GM19372 (cell line): ENCODE data around the gene GABBR2.

Source experiments
- ATAC-seq: cut with Tn5 transposase; IDR thresholded peaks from one replicate; pipeline ENCODE4 v1.9.1; 2021; ENCODE audit warnings: mild to moderate bottlenecking, low read depth, moderate library complexity; ENCODE audit not compliant: unreplicated experiment

Gene GABBR2

DNA sequence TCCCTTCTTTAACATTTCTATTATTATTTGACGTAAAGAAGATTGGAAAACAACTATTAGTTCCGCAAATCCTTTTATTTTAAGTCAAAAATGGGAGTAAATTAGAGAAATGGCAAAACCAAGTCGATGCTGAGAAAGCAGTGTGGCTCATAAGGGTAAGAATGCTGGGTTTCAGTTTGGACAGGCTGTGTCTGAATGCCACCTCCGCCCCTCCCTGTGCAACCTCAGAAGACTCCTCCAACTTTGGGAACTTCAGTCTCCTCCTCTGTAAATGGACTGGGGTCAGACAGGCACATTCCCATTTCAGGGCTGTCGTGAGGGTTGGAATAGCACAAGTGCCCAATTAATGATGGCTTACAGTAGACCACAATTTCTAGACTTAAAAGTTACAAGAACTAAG, 154.0 kb downstream of the GABBR2 start:
- ATAC-seq, result no peak

DNA sequence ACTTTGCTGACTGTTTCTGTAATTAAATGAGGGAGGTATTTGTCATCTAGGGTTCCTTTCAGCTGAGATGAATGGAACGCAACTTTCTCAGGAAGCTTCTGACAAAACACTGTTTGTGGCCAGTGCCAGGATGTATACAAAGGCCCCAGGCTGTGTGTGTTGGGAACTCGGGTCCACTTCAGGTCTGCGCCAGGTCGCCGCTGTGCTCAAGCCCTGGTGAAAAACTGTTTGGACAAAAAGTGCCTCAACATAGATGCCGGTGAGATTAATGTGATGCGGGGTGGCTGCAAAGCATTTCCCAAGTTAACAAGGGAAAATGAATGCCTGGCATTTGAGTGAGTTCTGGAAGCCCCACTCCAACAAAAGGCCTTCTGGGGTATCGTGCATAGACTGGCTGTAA, 156.4 kb downstream of the GABBR2 start:
- no peak for ATAC-seq

DNA sequence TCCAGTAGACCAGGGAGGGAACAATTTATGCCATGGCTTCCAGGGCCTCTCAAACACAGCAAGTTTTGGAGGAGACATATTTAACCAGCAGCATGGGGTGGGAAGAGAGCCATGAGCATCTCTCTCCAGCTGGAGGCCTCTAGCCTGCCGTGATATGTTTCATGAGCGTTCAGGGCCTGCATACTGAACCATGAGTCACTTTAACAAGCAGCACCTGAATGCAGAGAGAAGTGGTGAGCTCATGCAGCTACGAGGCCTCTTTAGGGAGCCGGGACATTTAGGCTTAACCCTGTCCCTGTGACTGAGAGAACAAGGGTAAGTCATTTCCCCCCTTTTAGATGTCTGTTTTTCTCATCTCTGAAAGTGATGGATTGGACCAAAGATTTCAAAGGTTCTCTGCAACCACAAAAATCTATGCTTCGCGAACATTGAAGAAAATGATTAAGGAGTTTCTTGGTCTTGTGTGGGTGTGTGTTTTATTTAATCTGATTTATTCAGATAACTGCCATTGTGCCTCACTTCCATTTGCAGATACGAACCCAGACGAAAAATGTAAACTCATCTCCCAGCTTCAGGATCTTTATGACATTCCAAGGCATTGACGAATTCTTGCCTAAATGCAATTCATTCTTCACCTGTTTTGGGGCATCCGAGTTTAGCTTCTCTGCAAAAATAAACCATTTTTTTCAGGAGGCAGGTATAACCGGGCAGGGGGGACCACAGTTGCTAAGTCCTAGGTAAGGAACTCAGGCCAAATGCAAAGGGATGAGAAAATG, 157.0 kb downstream of the GABBR2 start:
- no peak for ATAC-seq

DNA sequence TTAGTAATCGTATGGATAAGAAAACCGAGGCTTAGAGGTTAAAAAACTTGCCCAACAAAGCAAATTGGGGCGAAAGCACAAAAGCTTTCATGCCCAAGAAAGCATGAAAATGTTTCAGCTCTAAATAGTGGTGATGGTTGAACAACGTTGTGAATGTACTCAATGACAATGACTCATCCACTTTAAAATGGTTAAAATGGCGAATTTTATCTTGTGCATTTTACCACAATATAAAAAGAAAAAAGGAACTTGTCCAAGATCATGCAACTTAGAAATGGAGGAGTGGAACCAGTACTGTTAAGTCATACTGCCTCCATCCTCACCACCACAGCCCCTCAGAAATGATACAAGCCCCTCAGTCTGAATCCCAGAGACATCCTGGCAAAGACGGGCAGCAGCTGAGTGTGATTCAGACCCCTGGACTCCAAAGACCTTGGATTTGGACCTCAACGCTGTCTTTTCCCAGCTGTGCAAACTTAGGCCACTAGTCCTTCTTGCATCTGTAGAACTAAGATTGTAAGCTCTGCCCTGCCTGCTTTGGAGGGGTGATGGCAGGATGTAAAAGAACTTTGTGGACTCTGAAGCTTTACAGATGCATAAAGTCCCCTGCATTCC, 158.4 kb downstream of the GABBR2 start:
- ATAC-seq, result no peak

DNA sequence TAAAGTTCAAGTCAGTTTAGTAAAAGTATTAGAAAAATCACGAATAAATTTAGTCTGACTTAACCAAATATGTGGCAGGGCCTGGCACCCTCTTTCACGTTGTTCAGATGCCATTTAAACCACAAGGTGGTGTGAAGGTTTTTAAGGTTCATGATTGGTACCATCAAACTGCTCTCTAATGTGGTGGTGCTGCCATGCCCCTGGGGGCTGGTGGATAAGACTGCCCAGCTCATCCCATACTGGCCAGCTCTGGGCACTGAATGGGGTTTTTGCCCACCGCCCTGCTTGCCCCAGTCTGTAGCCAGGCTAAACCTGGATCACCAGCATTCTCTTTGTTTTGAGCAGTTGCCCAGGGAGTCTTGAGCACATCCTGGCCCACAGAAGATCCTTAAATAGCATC, 159.3 kb downstream of the GABBR2 start:
- ATAC-seq, result no peak

DNA sequence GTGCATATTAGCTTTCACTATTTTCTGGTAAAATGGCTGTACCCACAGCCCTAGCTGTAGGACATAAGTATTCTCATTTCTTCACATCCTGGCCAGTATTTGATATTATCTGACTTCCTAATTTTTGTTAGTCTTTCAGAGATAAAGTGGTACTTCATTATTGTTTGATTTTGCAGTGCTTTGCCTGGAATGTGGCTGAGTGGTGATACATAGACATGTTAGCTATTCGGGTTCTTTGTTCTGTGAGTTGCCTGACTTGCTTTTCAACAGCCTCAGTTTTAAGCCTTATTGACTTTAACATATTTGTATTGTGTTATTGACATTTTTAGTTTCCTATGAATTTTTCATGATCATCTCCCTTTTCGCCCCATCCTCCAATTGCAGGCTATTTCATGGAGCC, 161.1 kb downstream of the GABBR2 start:
- ATAC-seq, result no peak

DNA sequence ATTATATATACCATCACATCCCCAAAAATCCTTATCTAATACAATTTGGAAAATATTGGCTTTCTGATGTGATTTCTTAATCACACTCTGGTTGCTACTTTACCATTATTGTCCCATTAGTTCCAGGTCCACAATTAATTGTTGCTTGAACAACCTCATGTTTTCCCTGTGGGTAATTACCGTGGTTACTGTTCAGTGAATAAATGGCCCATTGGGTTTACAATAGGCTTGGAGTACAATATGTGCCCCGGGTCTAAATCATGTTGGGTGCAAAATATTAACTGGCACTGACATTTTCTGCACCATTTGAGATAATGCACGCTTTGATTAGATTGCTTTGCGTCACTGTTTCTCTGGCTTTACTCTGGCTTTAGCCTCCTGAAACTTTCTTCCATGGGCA, 163.7 kb downstream of the GABBR2 start:
- no peak for ATAC-seq

DNA sequence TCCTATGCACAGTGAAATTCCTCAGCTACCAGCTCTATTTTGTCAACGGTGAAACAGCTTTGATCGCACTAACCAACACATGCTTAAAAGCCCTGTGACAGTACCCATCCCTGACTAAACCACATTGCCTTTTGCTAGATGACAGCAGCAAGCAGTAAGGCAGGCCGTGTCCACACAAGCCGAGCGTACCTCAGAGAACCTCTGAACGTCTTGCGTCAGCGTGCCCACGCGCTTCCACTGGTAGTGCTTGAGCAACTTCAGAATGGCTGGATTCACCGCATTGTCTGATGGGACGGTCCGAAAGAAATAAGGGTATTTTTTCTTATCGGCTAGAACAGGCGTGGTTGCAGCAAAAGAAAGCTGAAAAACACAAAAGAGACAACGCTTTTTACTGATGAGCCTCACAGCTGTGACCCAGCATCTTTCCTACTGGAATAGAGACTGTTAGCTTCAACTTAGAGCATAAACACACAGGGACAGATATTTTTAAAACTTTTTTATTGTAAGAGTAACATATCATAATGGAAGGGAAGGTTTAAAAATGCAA, 167.0 kb downstream of the GABBR2 start:
- ATAC-seq, result no peak

DNA sequence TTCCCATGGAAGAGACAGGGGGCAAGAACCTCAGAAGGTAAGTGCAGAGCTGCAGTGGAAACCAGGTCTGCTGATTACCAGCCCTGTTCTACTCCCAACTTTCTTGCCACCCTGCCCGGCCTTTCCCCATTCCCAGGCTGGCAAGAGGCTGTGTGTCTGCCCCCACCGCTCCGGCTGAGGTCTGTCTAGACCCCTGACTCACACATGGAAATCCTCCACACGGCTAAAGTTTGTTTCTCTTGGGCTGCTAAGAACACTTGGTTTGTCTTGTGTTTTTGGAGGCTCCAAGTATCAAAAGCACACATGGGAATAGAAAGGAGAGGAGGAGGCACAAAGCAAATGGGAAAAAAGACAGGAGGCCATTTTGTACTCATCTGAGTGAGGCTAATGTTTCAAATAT, 168.3 kb downstream of the GABBR2 start:
- ATAC-seq, result no peak

DNA sequence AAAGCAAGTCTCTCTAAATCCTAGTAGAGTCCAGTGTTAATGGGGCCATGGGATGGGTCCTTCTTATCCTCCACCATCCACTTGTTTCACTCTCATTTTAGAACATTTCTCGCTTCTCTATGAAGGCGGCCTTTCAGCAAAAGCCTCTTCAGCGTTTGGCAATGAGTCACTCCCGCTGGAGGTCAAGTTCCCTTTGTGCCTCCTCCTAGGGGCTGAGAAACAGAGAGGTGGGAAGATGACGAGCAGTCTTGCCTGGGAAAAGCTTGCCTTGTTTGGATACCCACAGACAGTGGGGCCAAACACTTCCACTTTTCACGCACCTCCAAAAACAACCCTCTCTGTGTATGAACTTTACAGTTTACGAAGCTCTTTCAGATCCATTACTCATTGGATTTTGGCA, 168.8 kb downstream of the GABBR2 start:
- no peak for ATAC-seq

DNA sequence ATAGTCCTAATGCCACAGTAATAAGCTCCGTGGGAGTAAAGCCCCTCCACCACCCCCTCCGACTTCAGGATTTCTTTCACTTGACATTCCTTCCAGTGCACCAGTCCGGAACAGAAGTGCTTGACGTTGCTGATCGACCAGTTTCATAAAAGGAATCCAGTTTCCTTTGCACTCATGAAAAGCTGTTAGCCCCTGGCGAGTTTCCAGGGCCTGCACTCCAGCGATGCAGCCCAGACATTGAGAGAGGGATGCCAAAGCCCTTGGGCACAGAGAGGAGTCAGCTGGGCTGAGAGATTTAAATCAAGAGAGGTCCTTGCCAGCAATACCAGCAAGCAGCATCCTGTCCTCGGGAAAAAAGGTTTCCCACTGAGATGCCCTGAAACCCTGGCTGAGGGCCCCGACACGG, 170.1 kb downstream of the GABBR2 start:
- ATAC-seq, result no peak

DNA sequence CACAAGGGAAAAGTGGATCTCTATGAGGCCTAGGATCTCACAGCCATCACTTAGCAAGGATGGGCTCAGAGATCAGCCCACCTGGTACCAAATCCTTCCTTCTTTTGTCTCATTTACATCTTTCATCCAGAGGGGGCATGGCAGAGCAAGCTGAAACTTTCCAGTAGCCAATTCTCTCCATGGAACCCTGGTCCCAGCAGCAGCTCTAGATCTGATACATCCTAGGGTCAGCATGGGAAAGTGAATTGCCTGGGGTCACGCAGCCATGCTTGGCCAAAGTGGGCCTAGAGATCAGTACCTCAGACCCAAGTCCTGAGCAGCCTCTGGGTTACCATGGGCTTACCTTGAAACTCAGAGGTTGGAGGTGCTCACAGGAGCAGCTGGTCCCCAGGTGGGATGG, 170.5 kb downstream of the GABBR2 start:
- no peak for ATAC-seq

DNA sequence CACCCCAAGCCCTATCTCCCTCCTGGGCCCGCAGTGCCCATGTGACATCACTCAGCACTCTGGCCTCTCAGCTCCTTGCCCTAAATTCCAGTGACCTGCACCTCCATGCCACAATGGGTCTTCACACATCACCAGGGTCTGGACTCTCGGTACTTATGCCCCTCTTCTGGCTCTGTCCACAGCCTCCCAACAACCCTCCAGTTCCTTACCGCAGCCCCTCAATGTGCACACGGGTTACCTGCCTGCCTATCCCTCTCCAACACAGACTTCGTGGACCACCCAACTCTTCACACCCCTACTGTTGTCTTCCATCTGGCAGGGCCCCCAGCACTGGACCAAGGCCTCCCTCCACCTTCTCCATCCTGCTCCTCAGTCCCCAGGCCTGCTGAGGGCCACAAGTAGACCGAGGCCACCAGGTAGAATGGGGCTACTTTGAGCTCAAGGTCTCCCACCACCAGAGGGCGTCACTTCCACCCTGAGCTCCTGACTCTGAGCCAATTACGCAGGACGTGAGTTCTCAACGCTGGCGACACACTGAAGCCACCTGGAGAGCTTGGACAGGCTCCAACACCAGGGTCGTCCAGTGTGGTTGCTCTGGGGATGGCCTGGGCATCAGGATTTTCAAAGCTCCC, 172.1 kb downstream of the GABBR2 start:
- no peak for ATAC-seq

DNA sequence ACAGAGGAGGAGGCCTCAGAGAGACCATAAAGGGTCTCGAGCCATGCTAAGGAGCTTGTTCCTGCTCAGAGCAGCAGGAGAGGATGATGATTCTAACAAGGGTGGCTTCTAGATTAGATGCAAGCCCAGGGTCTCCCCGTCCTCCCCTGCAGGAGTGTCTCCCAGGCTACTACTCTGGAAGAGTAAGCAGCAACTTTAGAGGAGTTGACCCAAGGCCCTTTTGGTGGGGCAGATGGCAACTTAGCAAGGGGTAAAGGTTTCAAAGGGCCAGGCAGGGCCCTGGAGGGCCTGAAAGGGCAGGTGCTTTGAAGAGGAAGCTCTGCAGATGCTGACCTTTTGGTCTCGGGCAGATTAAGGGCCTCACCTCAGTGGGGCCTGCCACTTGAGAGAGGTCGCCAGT, 174.9 kb downstream of the GABBR2 start:
- no peak for ATAC-seq

DNA sequence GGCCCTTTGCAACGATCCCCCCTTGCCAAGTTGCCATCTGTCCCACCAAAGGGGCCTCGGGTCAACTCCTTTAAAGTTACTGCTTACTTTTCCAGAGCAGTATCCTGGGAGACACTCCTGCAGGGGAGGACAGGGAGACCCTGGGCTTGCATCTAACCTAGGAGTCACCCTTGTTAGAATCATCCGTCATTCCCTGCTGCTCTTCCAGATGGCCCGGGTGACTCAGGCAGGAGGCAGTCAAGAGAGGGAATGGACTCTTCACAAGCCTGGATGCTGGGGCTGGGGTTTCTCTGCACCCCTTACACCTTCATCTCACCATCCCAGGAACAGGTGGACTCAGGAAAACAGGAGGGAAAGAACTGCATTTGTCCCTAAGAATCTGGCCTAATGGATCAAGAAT, 175.6 kb downstream of the GABBR2 start:
- ATAC-seq, result no peak

DNA sequence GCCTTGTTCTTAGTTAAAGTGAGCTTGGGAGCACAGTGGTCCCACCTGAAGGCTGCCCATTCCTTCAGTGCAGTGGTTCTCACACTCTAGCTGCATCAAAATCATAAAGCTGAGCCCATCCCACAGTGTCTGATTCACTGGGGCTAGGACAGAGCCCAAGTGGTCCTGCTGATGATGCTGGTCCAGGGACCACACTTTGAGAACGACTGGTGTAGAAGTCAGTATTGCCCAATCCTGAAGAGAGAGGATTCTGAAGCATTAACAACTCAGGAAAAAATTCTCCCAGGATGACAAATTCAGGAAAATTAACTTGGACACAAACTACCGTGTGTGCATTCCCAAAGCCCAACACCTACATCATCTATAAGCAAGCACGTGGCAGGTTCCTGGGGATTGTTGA, 176.2 kb downstream of the GABBR2 start:
- no peak for ATAC-seq

DNA sequence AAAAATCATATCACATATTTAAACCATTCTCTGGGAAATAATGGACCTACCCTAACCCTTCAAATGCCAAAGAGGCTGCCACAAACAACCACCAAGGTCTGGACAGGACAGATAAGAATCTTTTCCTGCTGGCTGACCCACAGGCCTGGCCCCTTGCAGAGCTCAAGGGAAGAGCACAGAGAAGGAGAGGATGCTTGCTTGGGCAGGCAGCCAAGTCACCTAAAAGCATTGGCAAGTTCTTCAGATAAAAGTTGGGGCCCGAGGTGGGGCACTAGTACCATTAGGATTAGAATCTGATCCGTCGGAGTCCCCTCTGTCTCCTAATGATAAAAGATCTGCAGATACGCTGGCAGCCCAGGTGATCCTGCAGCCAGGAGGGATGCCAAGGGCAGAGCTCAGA, 176.6 kb downstream of the GABBR2 start:
- ATAC-seq, result no peak

DNA sequence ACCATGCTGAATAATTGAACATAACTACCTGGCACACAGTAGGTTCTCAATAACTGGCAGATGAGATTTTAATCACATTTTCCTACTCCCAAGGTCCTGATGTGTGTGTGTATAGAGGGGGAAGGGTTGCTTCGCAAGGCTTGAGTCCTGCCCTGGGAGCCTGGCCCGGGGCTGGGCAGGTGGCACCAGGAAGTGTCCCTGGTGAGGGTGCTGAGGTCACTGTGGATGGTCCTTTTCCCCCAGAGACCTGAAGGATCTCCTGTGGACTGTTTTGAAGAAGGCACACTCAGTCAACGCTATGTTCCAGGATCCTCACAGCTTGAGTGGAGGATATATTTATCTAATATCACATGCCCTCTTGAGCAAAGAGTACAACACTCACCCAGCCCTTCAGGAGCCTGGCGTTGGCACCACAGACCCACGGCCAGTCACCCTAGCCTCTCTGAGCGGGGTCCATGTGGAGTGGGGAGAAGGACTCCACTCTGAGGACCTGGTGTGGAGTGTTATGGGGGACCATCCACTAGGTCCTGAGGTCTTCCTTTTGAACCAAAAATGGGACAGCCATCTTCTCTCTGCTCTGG, 177.8 kb downstream of the GABBR2 start:
- no peak for ATAC-seq

DNA sequence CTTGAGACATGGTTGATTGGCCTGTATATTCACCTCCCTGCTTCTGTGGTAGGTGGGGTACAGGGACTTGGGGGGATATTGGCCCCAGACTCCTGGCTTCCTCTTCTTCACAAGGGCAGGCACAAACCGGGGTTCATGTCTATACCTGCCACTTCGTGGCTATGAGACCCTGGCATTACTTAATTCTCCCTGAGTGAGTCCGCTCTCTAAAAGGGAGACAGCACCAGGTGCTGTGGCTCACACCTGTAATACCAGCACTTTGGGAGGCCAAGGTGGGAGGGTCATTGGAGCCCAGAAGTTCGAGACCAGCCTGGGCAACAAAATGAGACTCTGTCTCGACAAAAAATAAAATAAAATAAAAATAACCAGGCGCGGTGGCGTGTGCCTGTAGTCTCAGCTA, 178.5 kb downstream of the GABBR2 start:
- no peak for ATAC-seq

DNA sequence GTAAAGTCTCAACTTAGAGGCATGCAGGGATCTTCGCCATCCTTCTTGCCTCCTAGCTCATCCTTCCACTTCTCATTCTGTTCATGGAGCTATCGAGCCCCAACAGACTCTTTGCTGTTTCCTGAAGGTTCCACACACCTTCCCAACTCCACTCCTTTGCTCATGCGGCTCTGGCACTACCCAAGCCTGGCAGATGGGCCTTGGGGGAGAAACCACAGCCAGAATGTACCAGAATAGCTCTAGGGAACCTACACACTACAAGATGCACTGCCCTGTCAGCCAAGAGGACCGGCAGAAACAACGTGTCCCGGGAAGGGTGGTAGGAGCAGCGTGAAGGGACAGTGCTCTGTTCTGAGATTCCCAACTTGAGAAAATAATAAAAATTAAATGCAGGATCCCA, 178.9 kb downstream of the GABBR2 start:
- no peak for ATAC-seq

DNA sequence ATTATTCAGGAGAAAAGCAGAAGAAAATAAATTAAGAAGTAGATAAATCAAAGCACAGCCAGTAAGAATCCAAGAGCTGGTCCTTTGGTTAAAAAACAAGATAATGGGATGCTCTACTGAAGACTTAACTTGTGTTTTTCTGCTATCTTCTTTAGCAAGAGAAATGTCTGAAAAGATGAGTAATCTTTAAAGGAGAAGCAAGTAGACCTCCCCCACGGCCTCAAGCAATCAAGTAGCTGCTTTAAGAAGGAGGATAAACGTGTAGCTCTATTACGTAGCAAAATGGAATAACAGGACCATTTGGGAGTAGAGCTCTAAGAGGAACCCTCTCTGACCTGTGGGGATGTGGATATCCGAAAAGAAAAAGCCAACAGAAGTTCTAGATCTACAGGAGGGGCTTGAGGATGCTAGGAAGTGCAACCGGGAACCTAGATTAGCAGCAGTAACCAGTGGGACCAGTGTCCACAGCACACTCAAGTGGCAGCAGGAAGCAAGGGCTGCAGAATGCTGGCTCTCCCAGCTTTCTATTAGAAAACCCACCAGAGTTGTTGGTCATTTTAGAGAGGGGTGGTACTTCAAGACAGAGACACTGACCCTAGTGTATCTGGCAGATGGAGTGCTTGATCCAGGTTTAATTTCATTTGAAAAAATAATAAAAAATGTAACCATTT, 185.4 kb downstream of the GABBR2 start:
- ATAC-seq, result no peak
